H9 (cell line): ENCODE measurements around the gene ABCA4. TPM values are rescaled to one million over a fixed set of nuclear protein-coding genes. Genes with fewer than 3 reads are reported as not detected.
"Not testable (repeated sequence)": the region's sequence is repeated elsewhere in the genome, so short reads cannot be mapped to it uniquely, and the experiment has no call there.

Source experiments
- DNase-seq: peaks from one replicate; pipeline ENCODE4 v3.0.0-alpha.2; 2017
- H2AFZ ChIP-seq: one replicate; pipeline ENCODE4 v1.6.1; 2013; ENCODE audit warnings: mild to moderate bottlenecking, low read length, control low read depth, moderate library complexity
- H2AK5ac ChIP-seq: 2 replicates; pipeline ENCODE4 v1.6.1; 2013; ENCODE audit warnings: low read length, control low read depth, mixed read lengths; ENCODE audit not compliant: insufficient read length
- H2BK120ac ChIP-seq: one replicate; pipeline ENCODE4 v1.6.1; 2013; ENCODE audit warnings: low read depth, mild to moderate bottlenecking, low read length, control low read depth, inconsistent platforms; ENCODE audit not compliant: poor library complexity, severe bottlenecking
- H2BK12ac ChIP-seq: 2 replicates; pipeline ENCODE4 v1.6.1; 2013; ENCODE audit warnings: low read length, control low read depth, mixed read lengths, low read depth; ENCODE audit not compliant: insufficient read length
- H2BK15ac ChIP-seq: 2 replicates; pipeline ENCODE4 v1.6.1; 2013; ENCODE audit warnings: low read depth, low read length, control low read depth
- H2BK20ac ChIP-seq: one replicate; pipeline ENCODE4 v1.6.1; 2013; ENCODE audit warnings: low read depth, mild to moderate bottlenecking, low read length, control low read depth, inconsistent platforms; ENCODE audit not compliant: poor library complexity, severe bottlenecking
- H2BK5ac ChIP-seq: 2 replicates; pipeline ENCODE4 v1.6.1; 2013; ENCODE audit warnings: low read length, control low read depth, mixed read lengths; ENCODE audit not compliant: insufficient read length
- H3K14ac ChIP-seq: 2 replicates; pipeline ENCODE4 v1.6.1; 2013; ENCODE audit warnings: low read length, control low read depth; ENCODE audit not compliant: insufficient read depth
- H3K18ac ChIP-seq: 2 replicates; pipeline ENCODE4 v1.6.1; 2013; ENCODE audit warnings: low read depth, mild to moderate bottlenecking, mixed read lengths, low read length, control low read depth; ENCODE audit not compliant: insufficient read length
- H3K23ac ChIP-seq: 2 replicates; pipeline ENCODE4 v1.6.1; 2013; ENCODE audit warnings: low read length, control low read depth, mixed read lengths, low read depth; ENCODE audit not compliant: insufficient read length
- H3K23me2 ChIP-seq: 2 replicates; pipeline ENCODE4 v1.6.1; 2013; ENCODE audit warnings: low read depth, mild to moderate bottlenecking, mixed read lengths, low read length, control low read depth; ENCODE audit not compliant: insufficient read length, poor library complexity, severe bottlenecking
- H3K27ac ChIP-seq: 2 replicates; pipeline ENCODE4 v1.5.1; 2013; ENCODE audit warnings: low read length, control low read depth, mixed read lengths, low read depth; ENCODE audit not compliant: insufficient read length
- H3K27me3 ChIP-seq: 2 replicates; pipeline ENCODE4 v1.6.1; 2013; ENCODE audit warnings: low read length, control low read depth, inconsistent platforms; ENCODE audit not compliant: insufficient read depth
- H3K4ac ChIP-seq: 2 replicates; pipeline ENCODE4 v1.6.1; 2013; ENCODE audit warnings: low read depth, mild to moderate bottlenecking, control low read depth, inconsistent platforms, low read length, moderate library complexity
- H3K4me1 ChIP-seq: 2 replicates; pipeline ENCODE4 v1.6.1; 2013; ENCODE audit warnings: low read length, control low read depth, inconsistent platforms; ENCODE audit not compliant: insufficient read depth
- H3K4me2 ChIP-seq: 2 replicates; pipeline ENCODE4 v1.6.1; 2013; ENCODE audit warnings: low read length, control low read depth, mixed read lengths; ENCODE audit not compliant: insufficient read length, insufficient read depth
- H3K56ac ChIP-seq: 2 replicates; pipeline ENCODE4 v1.6.1; 2013; ENCODE audit warnings: low read depth, mild to moderate bottlenecking, mixed read lengths, low read length, control low read depth; ENCODE audit not compliant: insufficient read length
- H3K79me1 ChIP-seq: 2 replicates; pipeline ENCODE4 v1.6.1; 2013; ENCODE audit warnings: low read depth, mild to moderate bottlenecking, moderate library complexity, low read length, control low read depth, inconsistent platforms; ENCODE audit not compliant: insufficient read depth, poor library complexity, severe bottlenecking
- H3K79me2 ChIP-seq: 2 replicates; pipeline ENCODE4 v1.6.1; 2013; ENCODE audit warnings: low read length, control low read depth, inconsistent platforms; ENCODE audit not compliant: insufficient read depth
- H3K9ac ChIP-seq: 2 replicates; pipeline ENCODE4 v1.6.1; 2013; ENCODE audit warnings: low read length, control low read depth, mixed read lengths; ENCODE audit not compliant: insufficient read length; ENCODE audit errors: extremely low read depth
- H3K9me3 ChIP-seq: one replicate; pipeline ENCODE4 v1.6.1; 2013; ENCODE audit warnings: low read depth, low read length, inconsistent platforms; ENCODE audit not compliant: control insufficient read depth
- H3T11ph ChIP-seq: one replicate; pipeline ENCODE4 v1.6.1; 2013; ENCODE audit warnings: mild to moderate bottlenecking, low read length, control low read depth, inconsistent platforms
- H4K20me1 ChIP-seq: one replicate; pipeline ENCODE4 v1.6.1; 2013; ENCODE audit not compliant: control insufficient read depth, insufficient read length, insufficient read depth
- H4K5ac ChIP-seq: 2 replicates; pipeline ENCODE4 v1.6.1; 2013; ENCODE audit warnings: low read depth, mild to moderate bottlenecking, mixed read lengths, low read length, control low read depth; ENCODE audit not compliant: insufficient read length
- H4K8ac ChIP-seq: replicated peaks from 2 replicates; pipeline ENCODE4 v1.6.1; 2013; ENCODE audit warnings: low read length, control low read depth, mixed read lengths, low read depth; ENCODE audit not compliant: insufficient read length
- H4K91ac ChIP-seq: 2 replicates; pipeline ENCODE4 v1.6.1; 2013; ENCODE audit warnings: low read depth, mild to moderate bottlenecking, moderate library complexity, mixed read lengths, low read length, control low read depth; ENCODE audit not compliant: insufficient read length
- H3K27ac Mint-ChIP-seq, 3 experiments: 2 replicates in 2 of 3; 3 replicates in 1 of 3; pipeline ENCODE4 v1.8.0; 2020 to 2021; ENCODE audit warnings: mixed read lengths in 3 of 3, mild to moderate bottlenecking in 1 of 3, moderate library complexity in 1 of 3
- H3K27me3 Mint-ChIP-seq: 2 replicates; pipeline ENCODE4 v1.8.0; 2021; ENCODE audit warnings: low read depth, mild to moderate bottlenecking, moderate library complexity, mixed read lengths
- H3K36me3 Mint-ChIP-seq, 3 experiments: 2 replicates in 2 of 3; 3 replicates in 1 of 3; pipeline ENCODE4 v1.8.0; 2020 to 2021; ENCODE audit warnings: low read depth in 3 of 3, mixed read lengths in 3 of 3; ENCODE audit not compliant: insufficient read depth in 1 of 3
- H3K4me1 Mint-ChIP-seq, 2 experiments: 2 replicates each; pipeline ENCODE4 v1.8.0; 2020; ENCODE audit warnings: mixed read lengths in 2 of 2
- H3K4me3 Mint-ChIP-seq, 2 experiments: 2 replicates in 1 of 2; 3 replicates in 1 of 2; pipeline ENCODE4 v1.8.0; 2020 to 2021; ENCODE audit warnings: mild to moderate bottlenecking in 2 of 2, mixed read lengths in 2 of 2, moderate library complexity in 1 of 2
- H3K9me3 Mint-ChIP-seq, 2 experiments: 2 replicates in 1 of 2; 3 replicates in 1 of 2; pipeline ENCODE4 v1.8.0; 2020; ENCODE audit warnings: mild to moderate bottlenecking in 2 of 2, mixed read lengths in 2 of 2, moderate library complexity in 1 of 2
- WGBS: extraction: QIAGEN DNeasy Blood & Tissue Kit; methylation state at CpG from one replicate; pipeline ENCODE4 v1.1.7; 2013; ENCODE audit warnings: missing lambda C conversion rate, low lambda C conversion rate, mixed read lengths; ENCODE audit not compliant: insufficient read length; ENCODE audit errors: extremely low coverage; 5-methylcytosine and 5-hydroxymethylcytosine counted together
- total RNA-seq: library from RNA; stranded (reverse); gene quantifications from 2 replicates; pipeline ENCODE4 v1.2.1, GENCODE V29; 2021

Gene ABCA4
- total RNA-seq, 1 experiment from 2014 or later: not detected

DNA sequence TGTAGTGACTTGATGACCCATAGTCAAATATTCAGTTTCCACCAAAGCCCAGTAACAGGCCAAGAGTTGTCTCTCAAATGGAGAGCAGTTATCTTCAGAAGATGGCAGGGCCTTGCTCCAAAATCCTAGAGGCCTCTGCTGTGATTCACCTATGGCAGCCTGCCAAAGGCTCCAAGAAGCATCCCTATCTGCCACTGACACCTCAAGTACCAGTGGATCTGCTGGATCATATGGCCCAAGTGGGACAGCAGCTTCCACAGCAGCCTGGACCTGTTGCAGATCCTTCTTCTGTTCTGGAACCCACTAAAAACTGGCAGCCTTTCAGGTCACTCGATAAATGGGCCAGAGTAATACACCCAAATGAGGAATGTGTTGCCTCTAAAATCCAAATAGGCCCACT is 43.2 kb upstream of the ABCA4 start:
- no CpG with 5 or more reads among the region's 1 CpG for WGBS
- not testable (repeated sequence) for H4K5ac ChIP-seq, H3K36me3 Mint-ChIP-seq, H3K27me3 ChIP-seq, H3K79me2 ChIP-seq, H2BK15ac ChIP-seq, H3K4me2 ChIP-seq, H3K4me1 ChIP-seq, H3K27ac Mint-ChIP-seq, H2AFZ ChIP-seq, H3K4me3 Mint-ChIP-seq, H4K8ac ChIP-seq, H3K27me3 Mint-ChIP-seq, H2AK5ac ChIP-seq, H4K20me1 ChIP-seq, H4K91ac ChIP-seq, H3K79me1 ChIP-seq, H3K9ac ChIP-seq, H3K18ac ChIP-seq, H2BK5ac ChIP-seq, H3K23me2 ChIP-seq, H3K23ac ChIP-seq, DNase-seq, H3K4me1 Mint-ChIP-seq, H2BK120ac ChIP-seq, H3K9me3 Mint-ChIP-seq, H3T11ph ChIP-seq, H2BK12ac ChIP-seq, H3K56ac ChIP-seq, H3K9me3 ChIP-seq, H3K4ac ChIP-seq, H2BK20ac ChIP-seq, H3K27ac ChIP-seq, H3K14ac ChIP-seq

DNA sequence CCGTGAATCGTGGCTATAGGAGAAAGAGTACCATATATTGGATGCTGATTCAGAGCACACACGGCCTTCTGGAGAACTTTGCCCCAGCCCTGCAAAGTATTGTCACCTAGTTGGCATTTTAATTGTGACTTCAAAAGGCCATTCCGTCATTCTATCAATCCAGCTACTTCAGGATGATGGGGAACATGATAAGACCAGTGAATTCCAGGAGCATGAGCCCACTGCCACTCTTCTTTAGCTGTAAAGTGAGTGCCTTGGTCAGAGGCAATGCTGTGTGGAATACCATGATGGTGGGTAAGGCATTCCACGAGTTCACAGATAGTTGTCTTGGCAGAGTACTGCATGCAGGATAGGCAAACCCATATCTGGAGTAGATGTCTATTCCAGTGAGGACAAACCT is 42.3 kb upstream of the ABCA4 start:
- not testable (repeated sequence) for H2BK12ac ChIP-seq, H4K8ac ChIP-seq, H3K14ac ChIP-seq, H3K18ac ChIP-seq, H3K4me2 ChIP-seq, H3K9ac ChIP-seq, H2AFZ ChIP-seq, H3K23me2 ChIP-seq, H3K36me3 Mint-ChIP-seq, H3K27me3 ChIP-seq, H3K79me2 ChIP-seq, H4K91ac ChIP-seq, H3K27ac ChIP-seq, H2AK5ac ChIP-seq, H3K4me1 Mint-ChIP-seq, H3K79me1 ChIP-seq, H2BK120ac ChIP-seq, H4K5ac ChIP-seq, DNase-seq, H3K4me3 Mint-ChIP-seq, H3K56ac ChIP-seq, H3K27ac Mint-ChIP-seq, H3K4me1 ChIP-seq, H3K23ac ChIP-seq, H2BK15ac ChIP-seq, H3K27me3 Mint-ChIP-seq, H3T11ph ChIP-seq, H2BK20ac ChIP-seq, H3K9me3 ChIP-seq, H3K4ac ChIP-seq, H4K20me1 ChIP-seq, H3K9me3 Mint-ChIP-seq, H2BK5ac ChIP-seq
- WGBS: no CpG with 5 or more reads among the region's 5 CpGs
